HG03575 (cell line): ENCODE data around the gene TCF20.

ENCODE experiments used
- ATAC-seq: cut with Tn5 transposase; IDR thresholded peaks from one replicate; pipeline ENCODE4 v1.9.1; 2021; ENCODE audit not compliant: unreplicated experiment, insufficient number of reproducible peaks, low FRiP score; ENCODE audit errors: extremely low read depth

The TCF20 gene

GRCh38 chr22:42283278-42284201, 13.1 kb upstream of the TCF20 start:
- ATAC-seq: no peak

DNA sequence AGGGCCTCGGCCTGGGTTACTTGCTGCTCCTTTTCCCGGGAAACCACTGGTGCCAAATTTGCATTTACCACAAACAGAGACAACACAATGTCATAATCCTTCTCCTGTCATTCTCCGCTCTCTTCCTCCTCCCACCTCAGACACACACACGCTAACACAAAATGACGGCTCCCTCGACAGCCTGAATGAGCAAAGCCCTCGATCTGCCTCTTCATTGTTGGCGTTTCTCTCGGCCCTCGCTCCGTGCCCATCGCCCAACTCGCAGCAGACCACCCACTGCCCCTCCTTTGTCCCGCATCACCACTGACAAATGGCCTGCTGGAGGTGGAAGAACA, 12.5 kb upstream of the TCF20 start:
- ATAC-seq: no peak

DNA sequence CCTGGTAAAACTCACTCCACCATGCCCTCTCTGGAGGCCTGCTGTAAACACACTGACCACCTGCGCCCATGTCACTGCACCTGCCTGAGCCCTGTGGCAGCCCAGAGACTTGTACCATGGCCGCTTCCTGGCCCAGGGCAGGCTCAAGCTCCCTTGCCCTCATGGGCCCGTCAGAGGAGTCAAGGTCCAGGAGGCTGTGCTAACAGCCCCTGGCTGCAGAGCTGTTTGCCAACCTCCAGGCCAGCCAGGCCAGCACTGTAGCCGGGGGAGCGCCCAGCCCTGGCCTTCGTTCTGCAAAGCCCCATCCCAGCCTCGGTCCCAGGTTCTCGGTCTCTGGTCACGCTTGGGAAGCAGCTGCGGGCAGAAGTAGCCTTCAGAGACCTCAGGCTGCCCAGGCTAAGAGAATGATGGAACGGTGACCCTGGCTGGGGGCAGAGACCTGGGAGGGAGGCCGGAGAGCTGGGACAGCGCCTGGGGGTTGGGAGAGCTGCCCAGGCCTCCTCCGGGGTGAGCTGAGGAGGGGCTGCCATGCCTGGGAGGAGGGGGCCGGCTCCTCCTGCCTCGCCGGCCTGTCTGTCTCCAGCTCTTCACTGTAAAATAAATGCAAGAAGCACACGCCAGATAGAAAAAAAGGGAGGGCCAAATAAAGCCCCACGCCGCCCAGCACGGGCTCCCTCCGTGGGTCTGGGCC, 11.9 kb upstream of the TCF20 start:
- no peak for ATAC-seq

DNA sequence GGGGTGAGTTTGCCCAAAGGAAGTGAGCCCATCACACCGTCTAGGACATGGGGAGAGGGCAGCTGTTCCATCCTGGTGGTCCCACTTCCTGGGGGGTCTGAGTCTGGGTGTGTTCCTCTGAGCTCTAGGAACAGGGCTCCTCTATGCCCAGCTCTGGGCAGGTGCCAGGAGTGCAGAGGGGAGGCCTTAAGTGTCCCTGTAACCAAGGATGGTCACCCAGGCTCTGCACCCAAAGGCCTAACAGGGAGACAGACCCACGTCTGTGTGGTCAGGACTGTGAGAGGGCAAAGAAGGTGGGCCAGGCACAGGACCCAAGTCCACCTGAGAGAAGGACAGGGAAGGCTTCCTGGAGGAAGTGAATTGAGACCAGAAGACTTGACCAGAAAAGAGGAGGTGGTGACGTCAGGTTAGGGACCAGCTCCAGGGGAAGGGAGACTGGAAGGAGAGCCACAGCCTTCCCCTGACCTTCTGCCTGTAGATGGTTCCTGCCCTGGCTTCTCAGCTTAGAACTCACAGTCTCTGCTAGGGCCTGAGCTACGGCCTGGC, 11.3 kb upstream of the TCF20 start:
- no peak for ATAC-seq

DNA sequence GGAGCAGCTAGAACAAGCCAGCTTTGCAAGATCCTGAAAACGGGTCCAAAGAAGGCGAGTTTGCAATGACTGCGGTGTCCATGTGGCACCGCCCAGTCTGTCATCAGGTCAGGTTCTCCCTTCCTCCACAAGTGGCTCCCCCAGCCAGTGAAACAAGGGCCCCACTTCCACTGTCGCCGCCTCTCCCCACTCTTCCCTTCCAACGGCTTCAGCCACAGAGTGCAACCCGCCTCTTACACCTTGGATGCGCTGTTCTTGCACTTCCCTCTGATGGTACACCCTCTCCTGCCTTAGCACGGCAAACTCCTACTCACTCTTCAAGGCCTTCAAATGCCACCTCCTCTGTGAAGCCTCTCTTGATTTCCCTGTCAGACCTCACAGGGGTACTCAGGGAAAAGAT, 10.8 kb upstream of the TCF20 start:
- ATAC-seq: no peak

GRCh38 chr22:42280836-42281235, 10.4 kb upstream of the TCF20 start:
- ATAC-seq: no peak

DNA sequence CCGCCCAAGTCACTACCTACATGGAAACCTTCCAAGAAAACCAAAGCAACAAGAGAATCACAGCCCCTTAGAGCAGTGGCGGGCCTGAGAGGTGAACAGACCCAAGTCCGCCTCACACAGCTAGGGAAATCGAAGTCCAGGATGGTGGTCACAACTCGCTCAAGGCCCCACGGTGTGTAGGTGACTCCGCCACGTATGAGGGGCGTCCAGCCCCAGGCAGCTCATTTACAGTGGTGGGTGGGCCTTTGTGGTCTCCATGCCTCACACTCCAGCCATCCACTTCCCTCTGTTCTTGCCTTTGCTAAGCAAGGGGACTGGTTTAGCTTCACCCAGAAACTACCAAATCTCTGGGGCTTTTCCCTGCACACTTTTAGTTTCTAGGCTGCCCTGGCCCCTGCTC, 9.7 kb upstream of the TCF20 start:
- no peak for ATAC-seq

DNA sequence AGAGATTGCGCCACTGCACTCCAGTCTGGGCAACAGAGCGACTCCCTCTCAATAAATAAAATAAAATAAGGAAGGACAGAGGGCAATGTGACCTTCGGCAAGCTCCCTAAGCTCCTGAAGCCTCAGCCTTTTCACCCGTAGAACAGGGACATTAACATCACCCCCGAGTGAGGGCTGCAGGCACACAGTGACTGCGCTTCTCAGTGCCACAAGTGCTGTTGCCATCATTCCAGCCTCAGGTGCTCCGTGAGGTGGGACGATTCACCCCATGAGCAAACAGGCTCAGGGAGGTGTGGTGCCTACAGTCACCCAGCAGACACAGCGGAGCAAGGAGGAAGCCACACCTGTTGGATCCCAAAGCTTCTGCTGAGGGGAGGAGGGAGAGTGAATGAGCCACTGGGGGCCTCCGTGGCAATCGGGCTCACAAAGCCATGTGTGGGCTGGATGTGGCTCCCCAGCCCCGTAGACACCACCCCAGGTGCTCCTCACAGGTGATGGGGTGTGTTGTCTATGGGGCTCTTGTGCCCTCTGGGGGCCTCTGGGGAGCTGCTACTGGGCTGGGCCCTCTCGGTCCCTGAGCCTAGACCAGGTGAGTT, 9.1 kb upstream of the TCF20 start:
- ATAC-seq: no peak

DNA sequence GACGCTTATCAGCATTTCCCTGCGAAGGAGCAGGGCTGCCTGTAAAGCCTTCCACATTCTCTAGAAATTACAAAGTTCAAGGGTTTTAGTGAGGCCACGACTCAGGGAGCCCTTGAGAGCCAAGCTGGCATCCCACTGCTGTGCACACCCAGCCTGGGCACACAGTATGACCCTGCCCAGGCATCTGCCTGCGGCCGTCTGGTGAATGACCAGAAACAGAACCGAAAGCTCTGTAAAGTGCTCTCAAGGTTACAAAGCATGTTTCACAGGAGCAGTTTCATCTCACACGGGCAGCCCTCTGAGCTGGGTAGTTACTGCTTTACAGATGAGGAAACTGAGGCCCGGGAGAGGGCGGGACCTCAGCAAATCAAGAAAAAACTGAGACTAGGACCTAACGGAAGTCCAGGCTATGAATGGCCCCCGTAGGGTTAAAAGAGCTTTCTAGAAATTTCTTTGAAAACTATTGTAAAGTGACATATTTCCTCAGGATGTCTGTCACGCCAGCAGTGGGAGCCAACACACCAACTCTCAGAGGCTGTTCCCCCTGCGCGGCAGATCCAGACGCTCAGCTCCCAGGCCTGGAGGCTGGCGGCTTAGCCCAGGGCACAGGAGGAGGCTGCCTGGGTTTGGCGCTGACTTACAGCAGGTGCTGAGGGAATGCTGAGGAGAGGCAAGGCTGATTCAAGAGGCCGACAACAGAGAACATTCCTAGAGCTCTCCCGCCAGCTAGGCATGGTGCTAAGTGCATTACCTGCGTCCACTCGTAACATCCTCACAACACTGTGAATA, 7.7 kb upstream of the TCF20 start:
- ATAC-seq: no peak

GRCh38 chr22:42277232-42277753, 6.8 kb upstream of the TCF20 start:
- no peak for ATAC-seq

DNA sequence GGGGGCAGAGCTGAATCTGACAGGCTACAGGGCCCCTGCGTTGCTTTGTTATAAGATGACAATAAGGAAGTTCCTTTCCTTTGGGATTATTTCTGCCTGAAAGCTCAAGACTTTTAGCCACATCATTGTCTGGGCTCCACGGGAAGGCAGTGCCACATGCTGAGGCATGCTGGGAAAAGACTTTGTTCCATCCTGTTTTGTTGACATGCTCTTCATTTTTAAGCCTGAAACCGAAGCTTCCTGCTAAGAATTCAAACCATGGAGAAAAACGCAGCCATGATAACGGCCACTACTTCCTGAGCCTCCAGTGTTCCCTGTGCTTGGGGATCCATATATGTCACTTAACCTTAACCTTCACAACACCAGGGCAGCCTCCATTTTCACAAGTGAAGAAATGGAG, 5.5 kb upstream of the TCF20 start:
- no peak for ATAC-seq

GRCh38 chr22:42275176-42275575, 4.7 kb upstream of the TCF20 start:
- ATAC-seq: no peak

- no peak for ATAC-seq
These were observed 3.5 kb upstream of the TCF20 start for GRCh38 chr22:42273855-42274451.

GRCh38 chr22:42272431-42272999, 2.1 kb upstream of the TCF20 start:
- no peak for ATAC-seq

DNA sequence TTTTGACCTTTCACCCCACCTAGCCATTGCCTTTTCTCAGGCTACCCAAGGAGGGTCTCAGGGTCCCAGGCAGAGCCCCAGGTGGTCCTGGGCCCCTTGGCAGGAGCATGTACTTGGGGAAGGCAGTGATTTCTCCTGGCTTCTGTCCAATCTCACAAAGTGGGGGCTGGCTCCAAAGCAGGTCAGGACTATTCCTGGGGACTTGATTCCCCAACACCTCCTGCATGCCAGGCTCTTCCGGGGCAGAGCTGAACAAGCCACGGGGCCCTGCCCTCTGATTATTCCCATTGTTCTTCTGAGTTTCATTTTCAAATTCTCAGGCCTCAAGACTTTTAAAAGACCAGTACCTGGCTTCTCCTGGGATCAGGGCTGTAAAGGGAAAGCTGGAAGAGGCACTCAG, 1.5 kb upstream of the TCF20 start:
- ATAC-seq: no peak

GRCh38 chr22:42271191-42271813, 849 bp upstream of the TCF20 start:
- no peak for ATAC-seq

DNA sequence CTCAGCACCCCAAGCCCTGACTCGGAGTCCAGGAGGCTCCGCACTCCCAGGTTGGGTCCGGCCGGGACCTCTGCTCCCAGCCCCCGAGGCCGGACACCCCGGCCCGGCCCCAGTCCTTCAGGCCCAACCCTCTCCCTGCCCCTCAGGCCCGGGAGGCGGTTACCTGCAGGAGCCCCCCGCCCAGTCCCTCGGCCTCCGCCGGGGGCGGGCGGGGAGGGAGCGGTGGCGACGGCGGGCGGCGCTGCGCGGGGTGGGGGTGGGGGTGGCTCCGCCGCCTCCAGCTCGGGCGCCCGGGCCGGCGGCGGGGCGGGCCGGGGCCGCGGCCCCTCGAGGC, 310 bp downstream of the TCF20 start:
- ATAC-seq: no peak
